OCI-LY3 (cell line): ENCODE measurements around the gene SNX13.

Source experiments
- H2AFZ ChIP-seq: fragments of 200-600, 300-600 bp; shearing (Covaris generic); 2 replicates; pipeline ENCODE4 v1.6.0; 2014; ENCODE audit warnings: antibody characterized with exemption, low read depth, low read length
- H3K27ac ChIP-seq: fragments of 200-600, 300-600 bp; sonication (generic); 2 replicates; pipeline ENCODE4 v1.5.1; 2014; ENCODE audit warnings: mild to moderate bottlenecking, low read length, moderate library complexity, mixed read lengths
- H3K27me3 ChIP-seq: fragments of 200-600, 300-600 bp; sonication (generic); 2 replicates; pipeline ENCODE4 v1.6.1; 2014; ENCODE audit warnings: low read depth, low read length, mixed read lengths
- H3K36me3 ChIP-seq: fragments of 200-600, 300-600 bp; sonication (generic); replicated peaks from 2 replicates; pipeline ENCODE3; 2014; ENCODE audit warnings: low read depth, low read length, mixed read lengths
- H3K4me1 ChIP-seq: fragments of 300-600, 200-600 bp; sonication (generic); 2 replicates; pipeline ENCODE4 v1.6.1; 2014; ENCODE audit warnings: low read length, mixed read lengths
- H3K4me2 ChIP-seq: fragments of 200-600, 300-600 bp; sonication (generic); 2 replicates; pipeline ENCODE4 v1.6.1; 2014; ENCODE audit warnings: low read length, mixed read lengths
- H3K4me3 ChIP-seq: fragments of 300-600, 200-600 bp; sonication (generic); 2 replicates; pipeline ENCODE4 v1.5.1; 2014; ENCODE audit warnings: antibody characterized with exemption, mild to moderate bottlenecking, low read length, moderate library complexity
- H3K79me2 ChIP-seq: fragments of 300-600, 200-600 bp; shearing (Covaris generic); 2 replicates; pipeline ENCODE4 v1.6.1; 2014; ENCODE audit warnings: mild to moderate bottlenecking, low read length, mixed read lengths
- H3K9ac ChIP-seq: fragments of 300-600, 200-600 bp; shearing (Covaris generic); 2 replicates; pipeline ENCODE4 v1.6.0; 2014; ENCODE audit warnings: mild to moderate bottlenecking, low read length, moderate library complexity
- H3K9me3 ChIP-seq: fragments of 200-600, 300-600 bp; shearing (Covaris generic); 2 replicates; pipeline ENCODE4 v1.6.1; 2014; ENCODE audit warnings: low read length, mixed read lengths; ENCODE audit not compliant: insufficient read depth
- H4K20me1 ChIP-seq: fragments of 200-600, 300-600 bp; sonication (generic); 2 replicates; pipeline ENCODE4 v1.6.1; 2016; ENCODE audit warnings: low read length, mixed read lengths; ENCODE audit not compliant: insufficient read depth
- EZH2phosphoT487 ChIP-seq: fragments of 200-600 bp; shearing (Covaris generic); IDR thresholded peaks from 2 replicates; pipeline ENCODE4 v1.6.1; 2018; ENCODE audit warnings: antibody characterized with exemption, mixed run types, low read depth
- TF ChIP-seq, protein P1 (sequence below): fragments of 200-600, 300-600 bp; sonication (generic); IDR thresholded peaks from 2 replicates; pipeline ENCODE4 v1.5.1; 2014; ENCODE audit warnings: antibody characterized with exemption, low read length, low read depth

Gene SNX13

DNA sequence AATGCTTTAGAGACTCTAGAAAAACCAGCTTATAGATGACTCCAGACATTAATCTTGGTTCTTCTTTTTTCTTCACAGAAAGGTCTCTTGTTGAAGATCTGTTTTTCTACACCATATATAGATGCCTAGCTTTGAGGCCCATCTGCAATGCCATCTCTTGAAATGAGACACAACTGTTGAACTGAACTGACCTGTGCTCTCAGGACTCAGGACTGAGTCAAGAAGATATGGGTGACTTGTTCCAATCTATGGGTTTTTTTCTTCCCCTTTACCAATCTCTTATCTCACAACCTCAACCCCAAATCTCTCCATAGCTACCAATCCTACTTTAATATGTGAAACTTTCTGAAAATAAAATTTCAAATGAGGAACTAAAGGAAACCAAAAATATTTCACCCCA lies 194.7 kb downstream of the SNX13 start:
- Histone ChIP-seq H3K36me3 (no peaks in the 10 kb centered on the region), H3K9me3 (no peaks in the 10 kb centered on the region), H2AFZ (no peak overlapping the region), H3K4me1 (0 out of 2 replicates have a peak, but pooled peaks cover 2% of the 10 kb centered on the region), H3K9ac (no peak overlapping the region), H4K20me1 (no peaks in the 10 kb centered on the region), H3K27me3 (no peaks in the 10 kb centered on the region), H3K79me2 (no peaks in the 10 kb centered on the region), H3K4me2 (no peak overlapping the region), H3K4me3 (no peak overlapping the region), H3K27ac (no peak overlapping the region)
- no peak for TF ChIP-seq EZH2phosphoT487
- TF ChIP-seq, protein P1, sequence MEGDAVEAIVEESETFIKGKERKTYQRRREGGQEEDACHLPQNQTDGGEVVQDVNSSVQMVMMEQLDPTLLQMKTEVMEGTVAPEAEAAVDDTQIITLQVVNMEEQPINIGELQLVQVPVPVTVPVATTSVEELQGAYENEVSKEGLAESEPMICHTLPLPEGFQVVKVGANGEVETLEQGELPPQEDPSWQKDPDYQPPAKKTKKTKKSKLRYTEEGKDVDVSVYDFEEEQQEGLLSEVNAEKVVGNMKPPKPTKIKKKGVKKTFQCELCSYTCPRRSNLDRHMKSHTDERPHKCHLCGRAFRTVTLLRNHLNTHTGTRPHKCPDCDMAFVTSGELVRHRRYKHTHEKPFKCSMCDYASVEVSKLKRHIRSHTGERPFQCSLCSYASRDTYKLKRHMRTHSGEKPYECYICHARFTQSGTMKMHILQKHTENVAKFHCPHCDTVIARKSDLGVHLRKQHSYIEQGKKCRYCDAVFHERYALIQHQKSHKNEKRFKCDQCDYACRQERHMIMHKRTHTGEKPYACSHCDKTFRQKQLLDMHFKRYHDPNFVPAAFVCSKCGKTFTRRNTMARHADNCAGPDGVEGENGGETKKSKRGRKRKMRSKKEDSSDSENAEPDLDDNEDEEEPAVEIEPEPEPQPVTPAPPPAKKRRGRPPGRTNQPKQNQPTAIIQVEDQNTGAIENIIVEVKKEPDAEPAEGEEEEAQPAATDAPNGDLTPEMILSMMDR = no peak

DNA sequence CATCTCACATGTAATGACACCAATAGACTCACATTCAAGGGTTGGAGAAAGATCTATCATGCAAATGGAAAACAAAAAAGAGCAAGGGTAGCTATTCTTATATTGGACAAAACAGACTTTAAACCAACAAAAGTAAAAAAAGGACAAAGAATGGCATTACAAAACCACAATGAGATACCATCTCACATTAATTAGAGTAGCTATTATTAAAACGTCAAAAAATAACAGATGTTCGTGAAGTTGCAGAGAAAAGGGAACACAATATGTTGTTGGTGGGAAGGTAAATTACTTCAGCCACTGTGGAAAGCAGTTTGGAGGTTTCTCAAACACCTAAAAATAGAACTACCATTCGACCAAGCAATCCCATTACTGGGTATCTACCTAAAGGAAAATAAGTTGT lies 197.0 kb downstream of the SNX13 start:
- Histone ChIP-seq H2AFZ (no peak overlapping the region), H3K27ac (no peak overlapping the region), H3K9ac (no peak overlapping the region), H3K4me2 (no peak overlapping the region), H3K4me1 (0 out of 2 replicates have a peak, but pooled peaks cover 2% of the 10 kb centered on the region), H3K9me3 (no peaks in the 10 kb centered on the region), H3K27me3 (no peaks in the 10 kb centered on the region), H4K20me1 (no peaks in the 10 kb centered on the region), H3K79me2 (no peaks in the 10 kb centered on the region), H3K4me3 (no peak overlapping the region), H3K36me3 (no peaks in the 10 kb centered on the region)
- TF ChIP-seq, protein P1 = no peak
- no peak for TF ChIP-seq EZH2phosphoT487

DNA sequence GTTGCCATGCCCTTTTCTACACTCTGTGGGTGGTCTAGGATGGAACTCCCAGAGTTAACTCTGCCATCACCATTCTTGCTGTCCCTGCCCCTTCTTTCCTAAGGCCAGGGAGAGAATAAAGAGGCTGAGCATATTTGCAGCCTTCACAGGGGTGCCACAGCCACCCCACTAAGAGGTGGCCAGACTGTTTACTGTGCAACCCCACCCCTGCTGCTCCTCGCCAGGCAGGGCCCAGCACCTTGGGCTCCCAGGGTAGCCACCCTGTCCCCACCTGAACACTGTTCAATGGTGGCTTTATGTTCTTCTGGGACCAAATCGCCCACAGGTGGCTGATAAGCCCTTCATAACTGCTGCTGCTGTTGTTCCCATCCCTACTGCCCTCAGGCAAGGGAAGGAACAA lies 198.9 kb downstream of the SNX13 start:
- H4K20me1 ChIP-seq = no peaks in the 10 kb centered on the region
- no peak for TF ChIP-seq EZH2phosphoT487
- TF ChIP-seq, protein P1 = no peak
- H3K36me3 ChIP-seq = no peaks in the 10 kb centered on the region
- H3K79me2 ChIP-seq = no peaks in the 10 kb centered on the region
- no peaks in the 10 kb centered on the region for H3K27me3 ChIP-seq
- H3K4me3 ChIP-seq = no peak overlapping the region
- H3K27ac ChIP-seq = no peak overlapping the region
- H3K9ac ChIP-seq = no peak overlapping the region
- H2AFZ ChIP-seq = no peak overlapping the region
- no peak overlapping the region for H3K4me2 ChIP-seq
- H3K4me1 ChIP-seq = 0 out of 2 replicates have a peak, but pooled peaks cover 2% of the 10 kb centered on the region
- H3K9me3 ChIP-seq = no peaks in the 10 kb centered on the region
